AG10803 (cell line): ENCODE measurements around the gene BCAR3.

ENCODE experiments used
- DNase-seq: peaks from one replicate; pipeline ENCODE4 v3.0.0; 2010; ENCODE audit warnings: low read depth
- H3K4me3 ChIP-seq: 2 replicates; pipeline ENCODE4 v1.5.1; 2011; ENCODE audit warnings: mild to moderate bottlenecking, low read length, control low read depth
- CTCF ChIP-seq: conservative IDR thresholded peaks from 2 replicates; pipeline ENCODE4 v1.5.1; 2011; ENCODE audit warnings: mild to moderate bottlenecking, low read length, control low read depth, inconsistent platforms

BCAR3 gene

GRCh38 chr1:93615582-93616150 is 66.0 kb downstream of the BCAR3 start:
- peak; percentile 92 for DNase-seq
- no peak for TF ChIP-seq CTCF
- H3K4me3 ChIP-seq = no peak overlapping the region

GRCh38 chr1:93614986-93615581 is 66.6 kb downstream of the BCAR3 start:
- peak; percentile 97 for DNase-seq
- H3K4me3 ChIP-seq = no peak overlapping the region
- TF ChIP-seq CTCF = no peak

- no peak overlapping the region; the same call in 1 of the 2 replicates for H3K4me3 ChIP-seq
- DNase-seq = no peak
- no peak for TF ChIP-seq CTCF
These were observed 67.1 kb downstream of the BCAR3 start for GRCh38 chr1:93614541-93614940.

GRCh38 chr1:93613898-93614297 is 67.7 kb downstream of the BCAR3 start:
- H3K4me3 ChIP-seq = peak overlapping the region; percentile 70

GRCh38 chr1:93612510-93612909 is 69.1 kb downstream of the BCAR3 start:
- DNase-seq = no peak
- H3K4me3 ChIP-seq = peak overlapping the region; percentile 70
- TF ChIP-seq CTCF = no peak

More at GRCh38 chr1:93613898-93614297, 67.7 kb downstream of the BCAR3 start:
- peak; percentile 86 for DNase-seq
- TF ChIP-seq CTCF = no peak

GRCh38 chr1:93611668-93612067 is 70.0 kb downstream of the BCAR3 start:
- DNase-seq = no peak
- no peak for TF ChIP-seq CTCF
- no peak overlapping the region for H3K4me3 ChIP-seq

GRCh38 chr1:93609536-93609935 is 72.1 kb downstream of the BCAR3 start:
- H3K4me3 ChIP-seq = no peak overlapping the region
- TF ChIP-seq CTCF = no peak
- DNase-seq = no peak
